HEK293T (cell line): Measurements from ENCODE around the gene MPHOSPH6.

Experiments
- BHLHE40 ChIP-seq: fragments of 450-650 bp; IDR thresholded peaks from 2 replicates; pipeline ENCODE4 v1.6.1; 2016; ENCODE audit warnings: mild to moderate bottlenecking, moderate library complexity, borderline replicate concordance
- CTBP1 ChIP-seq: fragments of 450-650 bp; IDR thresholded peaks from 2 replicates; pipeline ENCODE4 v1.6.1; 2016; ENCODE audit warnings: borderline replicate concordance
- ELF4 ChIP-seq: fragments of 450-650 bp; IDR thresholded peaks from 2 replicates; pipeline ENCODE4 v1.6.1; 2017; ENCODE audit warnings: antibody characterized with exemption
- FOXM1 ChIP-seq: fragments of 450-650 bp; IDR thresholded peaks from 2 replicates; pipeline ENCODE4 v1.6.1; 2017; ENCODE audit warnings: mild to moderate bottlenecking, borderline replicate concordance
- LEF1 ChIP-seq: fragments of 450-650 bp; IDR thresholded peaks from 2 replicates; pipeline ENCODE4 v1.6.1; 2017; ENCODE audit warnings: mild to moderate bottlenecking, borderline replicate concordance
- NFRKB ChIP-seq: fragments of 450-650 bp; IDR thresholded peaks from 2 replicates; pipeline ENCODE4 v1.6.1; 2016; ENCODE audit warnings: mild to moderate bottlenecking, moderate library complexity
- SP1 ChIP-seq: fragments of 450-650 bp; IDR thresholded peaks from 2 replicates; pipeline ENCODE4 v1.6.1; 2017
- SUZ12 ChIP-seq: fragments of 450-650 bp; IDR thresholded peaks from 2 replicates; pipeline ENCODE4 v1.6.1; 2016; ENCODE audit warnings: mild to moderate bottlenecking
- TF ChIP-seq, protein P1 (sequence below): fragments of 450-650 bp; IDR thresholded peaks from 2 replicates; pipeline ENCODE4 v1.6.1; 2016

DNA sequence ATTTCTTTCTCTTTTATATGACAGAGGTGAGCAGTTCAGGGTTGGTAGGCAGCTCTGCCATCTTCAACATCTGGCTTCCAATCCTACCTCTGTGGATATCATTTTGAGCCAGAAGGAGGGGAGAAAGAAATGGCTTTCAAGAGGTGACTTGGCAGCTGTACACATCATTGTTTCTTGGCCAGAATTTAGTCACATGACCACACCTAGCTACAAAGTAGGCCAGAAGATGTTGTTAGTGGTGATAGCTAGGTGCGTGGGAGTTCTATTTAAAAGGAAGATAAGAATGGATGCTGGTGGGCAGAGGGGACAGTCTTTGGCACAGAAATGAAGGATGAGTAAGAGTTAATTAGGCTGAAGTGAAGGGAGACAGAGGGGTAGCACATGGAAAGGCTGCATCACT, 29.2 kb upstream of the MPHOSPH6 start:
- no peak for TF ChIP-seq SUZ12
- no peak for TF ChIP-seq ELF4
- no peak for TF ChIP-seq NFRKB
- no peak for TF ChIP-seq SP1
- no peak for TF ChIP-seq LEF1
- no peak for TF ChIP-seq BHLHE40
- no peak for TF ChIP-seq FOXM1
- TF ChIP-seq CTBP1 = no peak
- TF ChIP-seq, protein P1, sequence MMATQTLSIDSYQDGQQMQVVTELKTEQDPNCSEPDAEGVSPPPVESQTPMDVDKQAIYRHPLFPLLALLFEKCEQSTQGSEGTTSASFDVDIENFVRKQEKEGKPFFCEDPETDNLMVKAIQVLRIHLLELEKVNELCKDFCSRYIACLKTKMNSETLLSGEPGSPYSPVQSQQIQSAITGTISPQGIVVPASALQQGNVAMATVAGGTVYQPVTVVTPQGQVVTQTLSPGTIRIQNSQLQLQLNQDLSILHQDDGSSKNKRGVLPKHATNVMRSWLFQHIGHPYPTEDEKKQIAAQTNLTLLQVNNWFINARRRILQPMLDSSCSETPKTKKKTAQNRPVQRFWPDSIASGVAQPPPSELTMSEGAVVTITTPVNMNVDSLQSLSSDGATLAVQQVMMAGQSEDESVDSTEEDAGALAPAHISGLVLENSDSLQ = no peak
